HG03460 (cell line): ENCODE measurements around the gene ERRFI1.
A peak's percentile ranks its signal among the peaks of the same experiment; 100 is the strongest.

Experiments
- ATAC-seq: cut with Tn5 transposase; IDR thresholded peaks from one replicate; pipeline ENCODE4 v1.9.1; 2021; ENCODE audit not compliant: unreplicated experiment

Gene ERRFI1

GRCh38 chr1:8004113-8004802, 21.9 kb downstream of the ERRFI1 start:
- no peak for ATAC-seq

- no peak for ATAC-seq
These were observed 22.5 kb downstream of the ERRFI1 start for GRCh38 chr1:8003438-8004112.

- no peak for ATAC-seq
These were observed 23.2 kb downstream of the ERRFI1 start for GRCh38 chr1:8002921-8003320.

- no peak for ATAC-seq
These were observed 23.7 kb downstream of the ERRFI1 start for GRCh38 chr1:8002329-8002910.

GRCh38 chr1:7995437-7995836, 30.7 kb downstream of the ERRFI1 start:
- ATAC-seq = no peak

- no peak for ATAC-seq
These were observed 31.3 kb downstream of the ERRFI1 start for GRCh38 chr1:7994827-7995226.

- peak; percentile 62 for ATAC-seq
These were observed 32.3 kb downstream of the ERRFI1 start for GRCh38 chr1:7993593-7994479.

- ATAC-seq = no peak
These were observed 33.2 kb downstream of the ERRFI1 start for GRCh38 chr1:7992885-7993284.

- no peak for ATAC-seq
These were observed 34.3 kb downstream of the ERRFI1 start for GRCh38 chr1:7991504-7992440.

- ATAC-seq = no peak
These were observed 36.2 kb downstream of the ERRFI1 start for GRCh38 chr1:7989762-7990428.

- no peak for ATAC-seq
These were observed 37.5 kb downstream of the ERRFI1 start for GRCh38 chr1:7988576-7988975.

GRCh38 chr1:7987528-7987927, 38.6 kb downstream of the ERRFI1 start:
- no peak for ATAC-seq

- no peak for ATAC-seq
These were observed 40.1 kb downstream of the ERRFI1 start for GRCh38 chr1:7985851-7986612.

GRCh38 chr1:7984811-7985210, 41.3 kb downstream of the ERRFI1 start:
- no peak for ATAC-seq

GRCh38 chr1:7983086-7983778, 42.9 kb downstream of the ERRFI1 start:
- no peak for ATAC-seq

GRCh38 chr1:7980984-7981383, 45.1 kb downstream of the ERRFI1 start:
- ATAC-seq = no peak

GRCh38 chr1:7975212-7975865, 50.8 kb downstream of the ERRFI1 start:
- ATAC-seq = no peak

GRCh38 chr1:7973086-7973485, 53.0 kb downstream of the ERRFI1 start:
- ATAC-seq = no peak
